GM06990 (cell line): ENCODE results near the gene CAPZB.

Source experiments
- DNase-seq: peaks from one replicate; pipeline ENCODE4 v3.0.0-alpha.2; 2011; ENCODE audit not compliant: insufficient read length; ENCODE audit errors: extremely low read depth
- H3K27me3 ChIP-seq: replicated peaks from 2 replicates; pipeline ENCODE4 v1.6.0; 2011; ENCODE audit warnings: low read length; ENCODE audit not compliant: control insufficient read depth, insufficient read depth
- H3K36me3 ChIP-seq: 2 replicates; pipeline ENCODE4 v1.5.1; 2011; ENCODE audit warnings: low read length; ENCODE audit not compliant: control insufficient read depth, insufficient read depth
- H3K4me3 ChIP-seq: replicated peaks from 2 replicates; pipeline ENCODE4 v1.5.1; 2011; ENCODE audit warnings: low read depth, mild to moderate bottlenecking, control low read depth, low read length
- TF ChIP-seq, protein P1 (sequence below): IDR thresholded peaks from 2 replicates; pipeline ENCODE4 v1.5.1; 2011; ENCODE audit warnings: low read length, control low read depth, mild to moderate bottlenecking, inconsistent platforms; ENCODE audit not compliant: insufficient read depth, poor library complexity, severe bottlenecking

CAPZB gene

DNA sequence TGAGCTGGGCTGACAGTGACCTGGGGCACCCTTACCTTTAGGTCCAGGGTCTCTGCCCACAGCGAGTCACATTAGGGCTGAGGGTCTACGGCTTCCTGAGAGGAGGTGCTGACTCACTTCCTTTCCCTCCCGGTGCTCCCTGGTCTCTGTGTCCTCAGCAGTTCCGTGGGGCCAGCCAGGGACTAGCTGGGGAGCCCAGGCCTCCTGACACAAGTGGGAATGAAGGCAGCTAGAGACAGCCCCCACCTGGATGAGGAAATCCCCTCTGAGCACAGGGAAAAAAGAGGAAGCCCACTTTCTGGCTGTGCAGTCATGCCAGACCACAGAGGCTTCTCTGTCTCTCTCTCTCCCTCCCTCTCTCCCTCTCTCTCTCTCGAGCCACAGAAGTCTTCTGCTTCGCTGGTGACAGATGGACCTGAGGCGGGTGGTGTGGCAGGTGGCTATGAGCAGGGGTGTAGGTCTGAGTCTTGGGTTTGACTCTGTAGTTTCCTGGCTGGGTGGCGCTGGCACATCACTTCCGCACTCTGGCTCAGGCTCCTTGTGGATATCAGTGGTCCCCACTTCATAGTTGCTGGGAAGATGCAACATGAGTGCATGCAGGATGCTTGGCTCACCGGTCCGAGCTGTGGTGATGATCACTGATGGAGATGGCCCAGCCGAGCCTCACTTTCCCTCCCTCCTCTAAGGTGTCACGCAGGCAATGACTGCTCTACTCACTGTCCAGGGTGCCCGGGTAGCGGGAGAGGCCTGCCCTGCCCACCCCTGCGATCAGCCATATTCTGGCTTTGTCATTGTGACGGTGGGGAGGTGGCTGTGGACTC lies 169.8 kb downstream of the CAPZB start:
- TF ChIP-seq, protein P1, sequence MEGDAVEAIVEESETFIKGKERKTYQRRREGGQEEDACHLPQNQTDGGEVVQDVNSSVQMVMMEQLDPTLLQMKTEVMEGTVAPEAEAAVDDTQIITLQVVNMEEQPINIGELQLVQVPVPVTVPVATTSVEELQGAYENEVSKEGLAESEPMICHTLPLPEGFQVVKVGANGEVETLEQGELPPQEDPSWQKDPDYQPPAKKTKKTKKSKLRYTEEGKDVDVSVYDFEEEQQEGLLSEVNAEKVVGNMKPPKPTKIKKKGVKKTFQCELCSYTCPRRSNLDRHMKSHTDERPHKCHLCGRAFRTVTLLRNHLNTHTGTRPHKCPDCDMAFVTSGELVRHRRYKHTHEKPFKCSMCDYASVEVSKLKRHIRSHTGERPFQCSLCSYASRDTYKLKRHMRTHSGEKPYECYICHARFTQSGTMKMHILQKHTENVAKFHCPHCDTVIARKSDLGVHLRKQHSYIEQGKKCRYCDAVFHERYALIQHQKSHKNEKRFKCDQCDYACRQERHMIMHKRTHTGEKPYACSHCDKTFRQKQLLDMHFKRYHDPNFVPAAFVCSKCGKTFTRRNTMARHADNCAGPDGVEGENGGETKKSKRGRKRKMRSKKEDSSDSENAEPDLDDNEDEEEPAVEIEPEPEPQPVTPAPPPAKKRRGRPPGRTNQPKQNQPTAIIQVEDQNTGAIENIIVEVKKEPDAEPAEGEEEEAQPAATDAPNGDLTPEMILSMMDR = no peak
- H3K27me3 ChIP-seq = no peaks in the 10 kb centered on the region
- H3K36me3 ChIP-seq = peaks cover 3% of the 10 kb centered on the region; the same call in 1 of the 2 replicates
- peak; percentile 72 for DNase-seq
- no peak overlapping the region; the same call in 1 of the 2 replicates for H3K4me3 ChIP-seq

DNA sequence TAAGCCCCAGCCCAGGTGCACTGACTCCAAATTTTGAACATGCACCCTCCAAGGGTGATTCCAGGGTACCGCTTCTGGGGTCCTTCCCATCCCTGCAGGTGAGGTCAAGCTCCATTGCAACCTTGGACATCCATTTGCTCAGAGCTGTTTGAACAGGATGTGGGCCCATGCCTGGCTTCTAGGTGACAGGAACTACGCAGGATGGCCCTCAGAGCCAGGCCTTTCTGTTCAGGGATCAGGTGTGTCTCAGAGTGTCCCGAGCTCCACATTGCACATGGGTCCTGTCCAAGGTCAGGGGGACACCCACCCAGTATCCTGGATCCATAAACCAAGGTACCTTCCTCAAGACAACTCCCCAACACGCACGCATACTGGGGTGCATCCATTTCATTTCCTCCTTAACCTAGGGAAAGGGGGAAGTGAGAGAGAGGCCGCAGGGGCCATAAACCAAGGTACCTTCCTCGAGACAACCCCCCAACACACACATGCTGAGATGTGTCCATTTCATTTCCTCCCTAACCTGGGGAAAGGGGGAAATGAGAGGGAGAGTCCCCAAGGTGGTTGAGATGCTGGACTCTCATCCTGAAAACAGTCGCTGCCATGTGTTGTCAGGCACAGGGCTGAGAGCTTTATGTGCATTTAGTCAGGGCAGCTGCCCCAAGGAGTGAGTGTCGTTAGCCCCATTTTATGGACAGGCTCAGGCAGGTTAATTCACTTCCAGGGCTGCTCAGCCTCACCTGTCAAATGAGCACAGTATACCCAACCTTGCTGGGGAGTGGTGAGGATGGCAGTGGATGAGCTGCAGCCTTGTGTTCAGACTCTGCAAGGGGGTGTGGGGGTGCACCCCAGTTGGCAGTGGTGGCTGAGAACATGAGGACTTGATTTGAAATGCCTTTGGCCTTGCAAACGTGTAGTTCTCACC lies 171.1 kb downstream of the CAPZB start:
- peaks cover 3% of the 10 kb centered on the region; the same call in 1 of the 2 replicates for H3K36me3 ChIP-seq
- H3K4me3 ChIP-seq = no peak overlapping the region
- no peaks in the 10 kb centered on the region for H3K27me3 ChIP-seq
- TF ChIP-seq, protein P1 = no peak
- DNase-seq = peak; percentile 48

DNA sequence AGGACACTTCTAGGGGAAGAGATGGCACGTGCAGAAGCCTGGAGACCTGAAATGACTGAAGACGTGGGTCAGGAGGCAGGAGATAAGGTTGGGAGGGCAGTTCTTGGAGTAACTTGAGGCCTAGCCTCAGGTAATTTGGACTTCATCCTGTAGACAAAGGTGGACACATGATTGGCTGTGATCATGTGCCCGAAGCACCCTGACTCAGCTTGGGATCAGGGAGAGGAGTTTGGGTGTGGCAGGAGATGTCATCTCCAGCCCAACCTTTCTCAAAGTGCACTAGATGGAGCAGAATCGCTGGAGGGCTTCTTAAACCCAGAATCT lies 171.7 kb downstream of the CAPZB start:
- TF ChIP-seq, protein P1 = no peak
- Histone ChIP-seq H3K27me3 (no peaks in the 10 kb centered on the region), H3K36me3 (peaks cover 3% of the 10 kb centered on the region; the same call in 1 of the 2 replicates), H3K4me3 (peak overlapping the region; percentile 7; the same call in 1 of the 2 replicates)
- DNase-seq = no peak

DNA sequence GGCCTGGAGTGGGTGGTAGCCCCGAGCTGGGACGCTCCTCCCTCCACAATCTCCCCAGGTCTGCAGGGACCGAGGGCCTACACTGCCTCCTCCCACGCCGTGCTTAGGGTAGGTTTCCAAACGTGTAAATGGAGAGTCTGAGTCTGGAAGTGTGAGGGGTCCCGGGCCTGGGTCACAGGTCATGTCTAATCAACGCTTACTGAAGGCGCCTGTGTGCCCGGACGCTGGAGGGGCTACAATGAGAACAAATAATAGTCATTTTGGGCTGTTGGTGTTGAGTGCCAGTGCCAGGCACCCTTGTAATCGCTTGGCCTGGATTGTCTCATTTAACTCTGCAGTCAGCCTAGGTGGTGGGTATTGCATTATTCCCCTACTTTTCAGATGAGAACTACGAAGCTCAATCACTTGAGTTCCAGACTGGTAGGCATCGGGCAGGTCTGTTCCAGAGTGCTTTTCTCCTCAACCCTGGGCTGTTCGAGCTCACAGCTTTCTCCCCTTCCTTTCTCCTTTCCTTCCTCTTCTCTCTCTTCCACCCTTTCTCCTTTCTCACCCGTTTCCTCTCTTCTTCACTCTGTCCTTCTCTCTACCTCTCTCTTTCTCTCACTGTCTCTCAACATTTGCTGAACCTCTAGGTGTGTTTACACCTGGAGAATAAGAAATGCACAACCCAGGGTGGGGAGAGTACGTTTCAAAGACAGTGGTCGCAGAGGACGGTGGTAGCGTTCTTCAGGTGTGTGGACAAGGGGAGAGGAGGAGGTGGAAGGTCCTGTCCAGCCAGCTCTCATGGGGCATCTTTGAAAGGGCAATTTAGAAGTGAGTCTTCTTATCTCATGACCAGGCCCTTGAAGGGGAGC lies 172.3 kb downstream of the CAPZB start:
- Histone ChIP-seq H3K4me3 (peak overlapping the region; percentile 80), H3K36me3 (no peaks in the 10 kb centered on the region; the same call in 1 of the 2 replicates), H3K27me3 (no peaks in the 10 kb centered on the region)
- DNase-seq = peak; percentile 48
- TF ChIP-seq, protein P1 = no peak
